Astrocyte (in vitro differentiated cells and primary cell): Measurements from ENCODE around the gene LRRC34. TPM values are rescaled to one million over a fixed set of nuclear protein-coding genes. Genes with fewer than 3 reads are reported as not detected.

Source experiments
- DNase-seq: peaks from one replicate; pipeline ENCODE4 v3.0.0-alpha.2; 2010; ENCODE audit warnings: low read depth
- FAIRE-seq: peaks from 2 replicates; lab custom pipeline; 2011; peaks lifted over from hg19 to GRCh38; lab: Jason Lieb, UNC
- H2AFZ ChIP-seq: 2 replicates; pipeline ENCODE4 v1.6.0; 2012; ENCODE audit warnings: low read depth, low read length, inconsistent platforms
- H3K27ac ChIP-seq: 2 replicates; pipeline ENCODE4 v1.5.1; 2011; ENCODE audit warnings: low read depth, low read length, inconsistent platforms
- H3K27me3 ChIP-seq: 2 replicates; pipeline ENCODE4 v1.6.0; 2011; ENCODE audit warnings: low read length, inconsistent platforms; ENCODE audit not compliant: insufficient read depth
- H3K36me3 ChIP-seq: 2 replicates; pipeline ENCODE4 v1.5.1; 2011; ENCODE audit warnings: low read length, inconsistent platforms; ENCODE audit not compliant: insufficient read depth
- H3K4me1 ChIP-seq: 2 replicates; pipeline ENCODE4 v1.5.1; 2011; ENCODE audit warnings: low read length, inconsistent platforms; ENCODE audit not compliant: insufficient read depth
- H3K4me2 ChIP-seq: 2 replicates; pipeline ENCODE4 v1.6.0; 2012; ENCODE audit warnings: low read length, inconsistent platforms
- H3K4me3 ChIP-seq: 2 replicates; pipeline ENCODE4 v1.5.1; 2011; ENCODE audit warnings: low read depth, mild to moderate bottlenecking, low read length, inconsistent platforms; ENCODE audit not compliant: insufficient read depth
- H3K79me2 ChIP-seq: 2 replicates; pipeline ENCODE4 v1.6.0; 2012; ENCODE audit warnings: mild to moderate bottlenecking, low read length, inconsistent platforms; ENCODE audit not compliant: insufficient read depth
- H3K9ac ChIP-seq: 2 replicates; pipeline ENCODE4 v1.6.0; 2012; ENCODE audit warnings: mild to moderate bottlenecking, low read length, inconsistent platforms
- H3K9me3 ChIP-seq: 2 replicates; pipeline ENCODE4 v1.5.1; 2012; ENCODE audit warnings: low read depth, mild to moderate bottlenecking, low read length, inconsistent platforms; ENCODE audit not compliant: insufficient read depth
- H4K20me1 ChIP-seq: 2 replicates; pipeline ENCODE4 v1.6.0; 2012; ENCODE audit warnings: low read length, inconsistent platforms; ENCODE audit not compliant: insufficient read depth
- H3K27ac Mint-ChIP-seq: one replicate; pipeline ENCODE4 v1.8.0; 2021; ENCODE audit warnings: mild to moderate bottlenecking, mixed read lengths; ENCODE audit not compliant: unreplicated experiment
- H3K27me3 Mint-ChIP-seq: one replicate; pipeline ENCODE4 v1.8.0; 2021; ENCODE audit warnings: low read depth, mixed read lengths; ENCODE audit not compliant: unreplicated experiment
- H3K36me3 Mint-ChIP-seq: one replicate; pipeline ENCODE4 v1.8.0; 2021; ENCODE audit warnings: low read depth, mixed read lengths; ENCODE audit not compliant: unreplicated experiment
- H3K4me1 Mint-ChIP-seq: one replicate; pipeline ENCODE4 v1.8.0; 2021; ENCODE audit warnings: low read depth, mixed read lengths; ENCODE audit not compliant: unreplicated experiment
- H3K4me3 Mint-ChIP-seq: one replicate; pipeline ENCODE4 v1.8.0; 2021; ENCODE audit warnings: mild to moderate bottlenecking, moderate library complexity, mixed read lengths; ENCODE audit not compliant: unreplicated experiment
- H3K9me3 Mint-ChIP-seq: one replicate; pipeline ENCODE4 v1.8.0; 2021; ENCODE audit warnings: mild to moderate bottlenecking, mixed read lengths; ENCODE audit not compliant: unreplicated experiment
- CTCF ChIP-seq: IDR thresholded peaks from 2 replicates; pipeline ENCODE4 v1.5.1; 2011; ENCODE audit warnings: low read depth, mild to moderate bottlenecking, inconsistent platforms, low read length, moderate library complexity; ENCODE audit not compliant: insufficient read depth
- EZH2 ChIP-seq: IDR thresholded peaks from 2 replicates; pipeline ENCODE4 v1.6.1; 2012; ENCODE audit warnings: mild to moderate bottlenecking, low read length, inconsistent platforms; ENCODE audit not compliant: insufficient read depth
- total RNA-seq: library from RNA; stranded (reverse); gene quantifications from 2 replicates; pipeline ENCODE4 v1.2.1, GENCODE V29; 2021

Gene LRRC34
- total RNA-seq, 1 donor from 2014 or later = 1.0 TPM

- no peak for FAIRE-seq
- TF ChIP-seq CTCF (no peak), EZH2 (no peak)
- H3K27ac Mint-ChIP-seq = peak overlapping the region; percentile 98
Measured at GRCh38 chr3:169771497-169772304, 41.0 kb downstream of the LRRC34 start.

GRCh38 chr3:169769287-169770181, 43.2 kb downstream of the LRRC34 start, which contains the start of gene ACTRT3:
ACTRT3 (minus strand) TSS chr3:169769561; CDS start chr3:169769520, 41 bp downstream.
- TF ChIP-seq EZH2 (no peak), CTCF (no peak)

More at GRCh38 chr3:169771497-169772304, 41.0 kb downstream of the LRRC34 start:
- Histone ChIP-seq H3K9me3 (no peaks in the 10 kb centered on the region), H3K4me3 (peak overlapping the region; percentile 88), H3K4me1 (peaks cover 10% of the 10 kb centered on the region), H4K20me1 (peaks cover 18% of the 10 kb centered on the region), H3K27me3 (no peaks in the 10 kb centered on the region), H3K9ac (peak overlapping the region; percentile 96), H3K79me2 (peaks cover 36% of the 10 kb centered on the region), H3K4me2 (peak overlapping the region; percentile 90), H3K27ac (peak overlapping the region; percentile 99), H3K36me3 (peaks cover 19% of the 10 kb centered on the region), H2AFZ (peak overlapping the region; percentile 77)
- no peaks in the 10 kb centered on the region for H3K9me3 Mint-ChIP-seq
- H3K4me1 Mint-ChIP-seq = peaks cover 12% of the 10 kb centered on the region
- DNase-seq = peak; percentile 46
- H3K27me3 Mint-ChIP-seq = no peaks in the 10 kb centered on the region
- peak overlapping the region; percentile 97 for H3K4me3 Mint-ChIP-seq
- peaks cover 6% of the 10 kb centered on the region for H3K36me3 Mint-ChIP-seq

More at GRCh38 chr3:169769287-169770181, 43.2 kb downstream of the LRRC34 start, which contains the start of gene ACTRT3:
- peaks cover 7% of the 10 kb centered on the region for H3K9me3 Mint-ChIP-seq
- H3K4me1 Mint-ChIP-seq = peaks cover 5% of the 10 kb centered on the region
- peaks cover 9% of the 10 kb centered on the region for H3K36me3 Mint-ChIP-seq
- peaks cover 5% of the 10 kb centered on the region for H3K4me1 ChIP-seq
- H3K4me3 Mint-ChIP-seq = peak within 1 kb of the TSS; percentile 81
- H3K4me3 ChIP-seq = peak within 1 kb of the TSS; percentile 65
- H3K79me2 ChIP-seq = peaks cover 16% of the 10 kb centered on the region
- H3K27ac Mint-ChIP-seq = peak within 1 kb of the TSS; percentile 21
- H4K20me1 ChIP-seq = peaks cover 8% of the 10 kb centered on the region
- H3K36me3 ChIP-seq = peaks cover 5% of the 10 kb centered on the region
- no peaks in the 10 kb centered on the region for H3K9me3 ChIP-seq
- H3K9ac ChIP-seq = peak within 1 kb of the TSS; percentile 83
- peak within 1 kb of the TSS; percentile 58 for H3K27ac ChIP-seq
- no peak for FAIRE-seq
- peak within 1 kb of the TSS; percentile 79 for H2AFZ ChIP-seq
- peak within 1 kb of the TSS; percentile 81 for H3K4me2 ChIP-seq
- peaks cover 5% of the 10 kb centered on the region for H3K27me3 Mint-ChIP-seq
- no peaks in the 10 kb centered on the region for H3K27me3 ChIP-seq
- peak; percentile 72 for DNase-seq
